Thyroid gland (tissue), 4 donors: ENCODE results near the gene STAG2. TPM values are rescaled to one million over a fixed set of nuclear protein-coding genes. Genes with fewer than 3 reads are reported as not detected.
A peak's percentile ranks its signal among the peaks of the same experiment; 100 is the strongest.

Experiments used
- DNase-seq, 2 donors: peaks; one replicate each; pipeline ENCODE4 v3.0.0-alpha.2; 2019
- H3K27ac ChIP-seq, 3 donors: fragments of 200-600 bp; sonication (generic); 1 replicate in 2 of 3; 2 replicates in 1 of 3; pipeline ENCODE4 v1.5.1; 2016 to 2019; ENCODE audit warnings: mild to moderate bottlenecking in 1 of 3, moderate library complexity in 1 of 3
- H3K27me3 ChIP-seq: fragments of 200-600 bp; sonication (generic); one replicate; pipeline ENCODE4 v1.5.1; 2019
- H3K36me3 ChIP-seq, 2 donors: fragments of 200-600 bp; sonication (generic); one replicate each; pipeline ENCODE4 v1.5.1; 2016 to 2019
- H3K4me1 ChIP-seq, 2 donors: fragments of 200-600 bp; sonication (generic); one replicate each; pipeline ENCODE4 v1.5.1; 2017 to 2019
- H3K4me3 ChIP-seq, 3 donors: fragments of 200-600 bp; sonication (generic); replicated peaks in 1 of 3; 1 replicate in 2 of 3; 2 replicates in 1 of 3; pipeline ENCODE4 v1.5.1; 2016; ENCODE audit warnings: mild to moderate bottlenecking in 1 of 3
- H3K9me3 ChIP-seq: fragments of 200-600 bp; sonication (generic); one replicate; pipeline ENCODE4 v1.5.1; 2017
- CTCF ChIP-seq, 6 experiments: fragments of 200-600 bp in 3 of 6; fragments of 450-650 bp in 3 of 6; sonication (generic) in 3 of 6; IDR thresholded peaks; one replicate each; pipeline ENCODE4 v1.5.1; 2016 to 2019; ENCODE audit warnings: antibody characterized with exemption in 6 of 6, mild to moderate bottlenecking in 2 of 6, inconsistent platforms in 1 of 6, moderate library complexity in 1 of 6
- POLR2A ChIP-seq, 2 donors: fragments of 450-650 bp; IDR thresholded peaks; one replicate each; pipeline ENCODE4 v1.6.1; 2017; ENCODE audit warnings: antibody characterized with exemption in 2 of 2, mild to moderate bottlenecking in 2 of 2, moderate library complexity in 1 of 2
- whole genome bisulfite sequencing, 2 donors: methylation state at CpG; one replicate each; pipeline ENCODE4 v1.1.5; 2017; 5-methylcytosine and 5-hydroxymethylcytosine counted together
- intact Hi-C: fragments of 100-400 bp; cut with DNase I; formaldehyde crosslinking; loops from one replicate; pipeline ENCODE4 v1.15.1; 2023
- total RNA-seq, 4 donors: library from RNA; depleted of rRNA; stranded (reverse); fragments of >200 nt; gene quantifications; one replicate each; pipeline ENCODE4 v1.2.3, GENCODE V29; 2016

Gene STAG2
- total RNA-seq, 4 donors from 2014 or later = 88.0 to 108 (median 104) TPM

DNA sequence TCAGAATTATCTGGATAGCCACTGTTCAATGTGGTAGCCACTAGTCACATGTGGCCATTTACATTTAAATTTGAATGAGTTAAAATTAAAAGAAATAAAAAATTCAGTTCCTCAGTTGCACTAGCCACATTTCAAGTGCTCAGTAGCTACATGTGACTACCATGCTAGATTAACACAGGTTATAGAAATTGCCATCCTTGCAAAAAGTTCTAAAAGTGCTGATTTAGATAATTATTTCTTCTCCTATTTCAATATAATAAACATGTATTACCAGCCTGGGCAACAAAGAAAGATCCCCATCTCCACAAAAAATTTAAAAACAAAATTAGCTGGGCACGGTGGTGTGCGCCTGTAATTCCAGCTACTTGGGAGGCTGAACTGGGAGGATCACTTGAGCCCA, 11.7 kb upstream of the STAG2 start:
- no peak for DNase-seq
- intact Hi-C loops = no loop called here
- 100% methylated on average over 2 of the region's 2 CpGs for WGBS, 2 donors

GRCh38 chrX:123959281-123960063, 2.0 kb upstream of the STAG2 start:
- H3K9me3 ChIP-seq = no peaks in the 10 kb centered on the region
- peak overlapping the region; percentile 83 to 94 (median 90) for H3K27ac ChIP-seq
- peak in 1 of 2 donors; percentile 2 for TF ChIP-seq POLR2A (IDR thresholded peaks at IDR 0.05)
- TF ChIP-seq CTCF (IDR thresholded peaks at IDR 0.05) = no peak
- H3K4me1 ChIP-seq = peaks cover 0 to 5% of the 10 kb centered on the region in 2 donors
- WGBS, 2 donors = 3% methylated on average over 32 of the region's 35 CpGs
- peak; percentile 46 to 48 for DNase-seq
- intact Hi-C loops = no loop called here
- H3K36me3 ChIP-seq = no peaks in the 10 kb centered on the region
- H3K4me3 ChIP-seq = peak overlapping the region; percentile 9 to 58 (median 30)
- no peaks in the 10 kb centered on the region for H3K27me3 ChIP-seq

More for the DNA sequence above, 11.7 kb upstream of the STAG2 start:
- Histone ChIP-seq H3K27ac (no peak overlapping the region), H3K4me3 (no peak overlapping the region), H3K36me3 (no peaks in the 10 kb centered on the region), H3K9me3 (no peaks in the 10 kb centered on the region), H3K27me3 (no peaks in the 10 kb centered on the region), H3K4me1 (no peaks in the 10 kb centered on the region)
- TF ChIP-seq CTCF (IDR thresholded peaks at IDR 0.05) (no peak), POLR2A (IDR thresholded peaks at IDR 0.05) (no peak)

DNA sequence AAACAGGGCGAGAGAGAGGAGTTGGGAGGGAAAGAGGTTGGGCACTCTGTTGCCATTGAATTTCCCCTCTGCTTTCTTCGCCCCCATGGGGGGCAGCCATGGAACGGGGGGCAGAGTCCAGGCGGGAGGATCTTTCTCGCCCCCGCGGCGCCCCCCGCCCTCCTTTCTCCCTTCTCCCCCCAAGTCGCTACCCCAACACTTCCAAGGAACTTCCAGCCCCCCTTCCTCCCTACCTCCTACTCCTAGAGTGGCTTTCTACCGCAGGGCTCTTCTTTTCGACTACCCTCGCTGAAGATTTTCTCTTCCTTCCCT, 594 bp upstream of the STAG2 start:
- 2 to 6% methylated on average over 9 to 11 of the region's 13 CpGs for WGBS, 2 donors
- Histone ChIP-seq H3K9me3 (no peaks in the 10 kb centered on the region), H3K36me3 (no peaks in the 10 kb centered on the region), H3K27ac (peak overlapping the region; percentile 94 to 100 (median 100)), H3K4me3 (peak overlapping the region; percentile 53 to 87 (median 55)), H3K27me3 (no peaks in the 10 kb centered on the region), H3K4me1 (peaks cover 0 to 5% of the 10 kb centered on the region in 2 donors)
- DNase-seq = no peak
- TF ChIP-seq POLR2A (IDR thresholded peaks at IDR 0.05) (no peak), CTCF (IDR thresholded peaks at IDR 0.05) (no peak)
- intact Hi-C loops = no loop called here

- intact Hi-C loops = no loop called here
- H3K27ac ChIP-seq = peak overlapping the region; percentile 94 to 100 (median 100)
- DNase-seq = peak in 1 of 2 donors; percentile 2
- H3K36me3 ChIP-seq = no peaks in the 10 kb centered on the region
- peaks cover 0 to 5% of the 10 kb centered on the region in 2 donors for H3K4me1 ChIP-seq
- H3K9me3 ChIP-seq = no peaks in the 10 kb centered on the region
- 0% methylated on average over 23 of the region's 23 CpGs for WGBS, 2 donors
- H3K27me3 ChIP-seq = no peaks in the 10 kb centered on the region
- H3K4me3 ChIP-seq = peak overlapping the region; percentile 26 to 59 (median 55)
- TF ChIP-seq CTCF (IDR thresholded peaks at IDR 0.05) (no peak), POLR2A (IDR thresholded peaks at IDR 0.05) (no peak)
Measured at GRCh38 chrX:123962006-123962467, 531 bp downstream of the STAG2 start.

DNA sequence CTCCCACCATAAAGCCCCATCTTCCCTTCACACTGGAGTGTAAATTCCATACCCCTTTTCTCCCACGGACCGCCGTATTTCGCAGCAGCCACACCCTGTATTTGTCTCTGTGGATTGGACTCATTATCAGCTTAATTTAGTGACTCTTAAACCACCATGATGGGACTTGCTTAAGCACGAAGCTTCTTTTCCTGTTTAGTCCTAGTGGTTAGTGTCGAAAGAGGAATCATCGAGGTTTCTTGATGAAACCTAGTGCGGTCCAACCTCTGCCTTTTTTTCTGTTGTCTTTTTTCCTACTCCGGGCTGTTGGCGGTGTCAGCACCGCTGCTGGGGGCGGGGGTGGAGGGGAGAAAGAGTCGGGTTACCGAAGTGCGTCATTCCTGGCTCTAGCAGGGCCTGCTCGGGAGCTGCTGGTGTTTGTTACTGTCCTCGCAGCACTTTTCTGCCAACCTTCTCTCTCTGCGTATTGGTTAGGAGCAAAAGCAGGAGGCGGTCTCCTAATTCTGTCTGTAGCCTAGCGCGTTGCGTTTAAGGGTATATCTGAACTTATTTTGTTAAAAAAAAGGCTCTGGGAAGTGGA, 1.4 kb downstream of the STAG2 start:
- no peaks in the 10 kb centered on the region for H3K27me3 ChIP-seq
- H3K4me3 ChIP-seq = peak overlapping the region in 2 of 3 donors; percentile 55 to 59
- intact Hi-C loops = no loop called here
- DNase-seq = peak; percentile 89 to 92
- peak overlapping the region; percentile 94 to 100 (median 100) for H3K27ac ChIP-seq
- H3K4me1 ChIP-seq = peaks cover 0 to 5% of the 10 kb centered on the region in 2 donors
- no peaks in the 10 kb centered on the region for H3K9me3 ChIP-seq
- TF ChIP-seq CTCF (IDR thresholded peaks at IDR 0.05) = no peak
- peak in 1 of 2 donors; percentile 88 for TF ChIP-seq POLR2A (IDR thresholded peaks at IDR 0.05)
- no peaks in the 10 kb centered on the region for H3K36me3 ChIP-seq
- 1 to 2% methylated on average over 18 to 22 of the region's 22 CpGs for WGBS, 2 donors
